H1 (cell line): ENCODE measurements around the gene TBC1D32. TPM values are rescaled to one million over a fixed set of nuclear protein-coding genes. Genes with fewer than 3 reads are reported as not detected.

Experiments
- CTCF ChIA-PET: fragments of 300-600 bp; sonication (Branson Sonifier 250); formaldehyde crosslinking; loops from one replicate; lab custom pipeline; 2021; ENCODE audit not compliant: partially characterized antibody; lab: Charles Lee
- POLR2A ChIA-PET: fragments of 300-600 bp; sonication (Branson Sonifier 250); formaldehyde crosslinking; loops from one replicate; lab custom pipeline; 2021; ENCODE audit warnings: inconsistent platforms; ENCODE audit not compliant: partially characterized antibody; lab: Charles Lee
- DNase-seq, 2 experiments: peaks; one replicate each; pipeline versions ENCODE4 v3.0.0 to v3.0.0-alpha.2; 2010 to 2022; ENCODE audit warnings: low spot score in 2 of 2, low read depth in 1 of 2, mixed read lengths in 1 of 2
- FAIRE-seq: peaks from 2 replicates; lab custom pipeline; 2011; peaks lifted over from hg19 to GRCh38; lab: Jason Lieb, UNC
- H2AFZ ChIP-seq: 2 replicates; pipeline ENCODE4 v1.8.1; 2012; ENCODE audit warnings: low read length, inconsistent platforms
- H2AK5ac ChIP-seq: 2 replicates; pipeline ENCODE4 v1.6.1; 2013; ENCODE audit warnings: low read depth, low read length
- H2BK120ac ChIP-seq: replicated peaks from 2 replicates; pipeline ENCODE3; 2013; ENCODE audit warnings: low read depth, low read length, inconsistent platforms
- H2BK12ac ChIP-seq: 2 replicates; pipeline ENCODE4 v1.6.1; 2013; ENCODE audit warnings: low read depth, low read length
- H2BK15ac ChIP-seq: 2 replicates; pipeline ENCODE4 v1.6.1; 2013; ENCODE audit warnings: low read length
- H2BK20ac ChIP-seq: 2 replicates; pipeline ENCODE4 v1.6.1; 2013; ENCODE audit warnings: low read length
- H2BK5ac ChIP-seq: 2 replicates; pipeline ENCODE4 v1.6.1; 2013; ENCODE audit warnings: low read depth, low read length
- H3K14ac ChIP-seq: 2 replicates; pipeline ENCODE4 v1.6.1; 2013; ENCODE audit warnings: inconsistent platforms; ENCODE audit not compliant: insufficient read length
- H3K18ac ChIP-seq: 2 replicates; pipeline ENCODE4 v1.6.1; 2013; ENCODE audit warnings: low read length; ENCODE audit errors: extremely low read depth
- H3K23ac ChIP-seq: 2 replicates; pipeline ENCODE4 v1.6.1; 2013; ENCODE audit warnings: inconsistent platforms; ENCODE audit not compliant: insufficient read length
- H3K23me2 ChIP-seq: 2 replicates; pipeline ENCODE4 v1.6.1; 2013; ENCODE audit warnings: low read depth, low read length
- H3K27ac ChIP-seq: 2 replicates; pipeline ENCODE4 v1.6.1; 2011; ENCODE audit warnings: low read depth, low read length, inconsistent platforms
- H3K27me3 ChIP-seq, 4 experiments: replicated peaks in 1 of 4; 1 replicate in 1 of 4; 2 replicates in 3 of 4; pipeline versions ENCODE4 v1.6.1 to v1.8.1; 2011 to 2013; ENCODE audit warnings: low read length in 3 of 4, mild to moderate bottlenecking in 3 of 4, inconsistent platforms in 2 of 4, mixed read lengths in 2 of 4, moderate library complexity in 1 of 4; ENCODE audit not compliant: control insufficient read depth in 3 of 4, insufficient read depth in 3 of 4; ENCODE audit errors: extremely low read depth in 1 of 4
- H3K36me3 ChIP-seq, 4 experiments: 2 replicates each; pipeline versions ENCODE4 v1.6.1 to v1.8.1; 2011 to 2013; ENCODE audit warnings: mild to moderate bottlenecking in 4 of 4, low read length in 3 of 4, moderate library complexity in 2 of 4, control low read depth in 1 of 4, inconsistent platforms in 1 of 4; ENCODE audit not compliant: insufficient read depth in 4 of 4, control insufficient read depth in 2 of 4
- H3K4ac ChIP-seq: replicated peaks from 2 replicates; pipeline ENCODE3; 2013; ENCODE audit warnings: low read length, low read depth, mixed read lengths, inconsistent platforms; ENCODE audit not compliant: insufficient read length
- H3K4me1 ChIP-seq, 4 experiments: replicated peaks in 1 of 4; 1 replicate in 1 of 4; 2 replicates in 3 of 4; pipeline versions ENCODE4 v1.6.1 to v1.8.1; 2011 to 2013; ENCODE audit warnings: low read length in 3 of 4, inconsistent platforms in 2 of 4, mixed read lengths in 1 of 4; ENCODE audit not compliant: insufficient read depth in 4 of 4, control insufficient read depth in 3 of 4
- H3K4me2 ChIP-seq, 2 experiments: 2 replicates each; pipeline versions ENCODE4 v1.6.1 to v1.8.1; 2011 to 2013; ENCODE audit warnings: low read depth in 2 of 2, low read length in 2 of 2, control low read depth in 1 of 2, inconsistent platforms in 1 of 2, mild to moderate bottlenecking in 1 of 2; ENCODE audit not compliant: insufficient read depth in 1 of 2
- H3K4me3 ChIP-seq, 4 experiments: fragments of 200-600, 300-600 bp in 1 of 4; sonication (generic), shearing (Covaris generic), sonication (Bioruptor Twin) in 1 of 4; 2 replicates each; pipeline versions ENCODE4 v1.5.1 to v1.8.1; 2011 to 2016; ENCODE audit warnings: low read length in 4 of 4, low read depth in 3 of 4, control low read depth in 2 of 4, inconsistent platforms in 2 of 4, mild to moderate bottlenecking in 2 of 4, mixed read lengths in 1 of 4, moderate library complexity in 1 of 4; ENCODE audit not compliant: insufficient read depth in 2 of 4; ENCODE audit errors: extremely low read depth in 1 of 4
- H3K56ac ChIP-seq: replicated peaks from 2 replicates; pipeline ENCODE3; 2013; ENCODE audit warnings: low read depth, mild to moderate bottlenecking, mixed read lengths, low read length, inconsistent platforms; ENCODE audit not compliant: insufficient read length
- H3K79me1 ChIP-seq: 2 replicates; pipeline ENCODE4 v1.6.1; 2013; ENCODE audit warnings: low read depth, low read length, control low read depth
- H3K79me2 ChIP-seq, 2 experiments: 2 replicates each; pipeline versions ENCODE4 v1.6.1 to v1.8.1; 2012 to 2013; ENCODE audit warnings: low read length in 2 of 2, mild to moderate bottlenecking in 2 of 2, inconsistent platforms in 1 of 2; ENCODE audit not compliant: insufficient read depth in 2 of 2, control insufficient read depth in 1 of 2
- H3K9ac ChIP-seq, 4 experiments: replicated peaks in 1 of 4; 1 replicate in 1 of 4; 2 replicates in 3 of 4; pipeline versions ENCODE4 v1.6.1 to v1.8.1; 2011 to 2013; ENCODE audit warnings: low read depth in 3 of 4, low read length in 3 of 4, control low read depth in 2 of 4, mild to moderate bottlenecking in 2 of 4, moderate library complexity in 2 of 4, inconsistent platforms in 1 of 4; ENCODE audit errors: extremely low read depth in 1 of 4
- H3K9me3 ChIP-seq, 2 experiments: 2 replicates each; pipeline versions ENCODE4 v1.6.1 to v1.8.1; 2012 to 2013; ENCODE audit warnings: mild to moderate bottlenecking in 2 of 2, moderate library complexity in 2 of 2, control low read depth in 1 of 2, inconsistent platforms in 1 of 2, low read depth in 1 of 2, low read length in 1 of 2, mixed read lengths in 1 of 2; ENCODE audit not compliant: insufficient read depth in 2 of 2
- H4K20me1 ChIP-seq, 2 experiments: replicated peaks in 1 of 2; 2 replicates each; pipeline versions ENCODE3 to v1.8.1; 2011 to 2013; ENCODE audit warnings: inconsistent platforms in 2 of 2, low read length in 2 of 2, mild to moderate bottlenecking in 1 of 2; ENCODE audit not compliant: insufficient read depth in 2 of 2, control insufficient read depth in 1 of 2
- H4K5ac ChIP-seq: 2 replicates; pipeline ENCODE4 v1.6.1; 2013; ENCODE audit warnings: low read length, low read depth, mixed read lengths, inconsistent platforms; ENCODE audit not compliant: insufficient read length
- H4K8ac ChIP-seq: 2 replicates; pipeline ENCODE4 v1.8.0; 2013; ENCODE audit warnings: mild to moderate bottlenecking, moderate library complexity, low read length, inconsistent platforms; ENCODE audit not compliant: insufficient read depth; ENCODE audit errors: extremely low read depth
- H4K91ac ChIP-seq: replicated peaks from 2 replicates; pipeline ENCODE3; 2013; ENCODE audit warnings: low read length, mixed read lengths, inconsistent platforms; ENCODE audit not compliant: insufficient read length
- CBX5 ChIP-seq: fragments of 300-800, 300-1000 bp; sonication (generic); IDR thresholded peaks from 2 replicates; pipeline ENCODE4 v1.7.1; 2016; ENCODE audit warnings: antibody characterized with exemption, low read length, low read depth
- CTBP2 ChIP-seq: IDR thresholded peaks from 2 replicates; pipeline ENCODE4 v1.7.0; 2011; ENCODE audit warnings: borderline replicate concordance, mild to moderate bottlenecking, moderate library complexity, mixed read lengths, low read length; ENCODE audit not compliant: insufficient read depth, insufficient read length
- EGR1 ChIP-seq: IDR thresholded peaks from 2 replicates; pipeline ENCODE4 v1.6.1; 2011; ENCODE audit warnings: low read depth, low read length, borderline replicate concordance
- WGBS, 2 experiments: shearing (Covaris generic) in 1 of 2; methylation state at CpG; one replicate each; pipeline versions ENCODE4 v1.1.6 to v1.1.7; 2013 to 2015; ENCODE audit warnings: low lambda C conversion rate in 2 of 2, mixed read lengths in 2 of 2, inconsistent platforms in 1 of 2, low coverage in 1 of 2, missing lambda C conversion rate in 1 of 2; ENCODE audit not compliant: insufficient replicate concordance in 2 of 2, insufficient coverage in 1 of 2, insufficient read length in 1 of 2; ENCODE audit errors: extremely low coverage in 1 of 2, missing lambda C conversion rate in 1 of 2; 5-methylcytosine and 5-hydroxymethylcytosine counted together
- polyA plus RNA-seq, 7 experiments: library from polyadenylated mRNA; depleted of rRNA in 3 of 7; stranded (reverse) in 5 of 7; unstranded in 2 of 7; fragments of >200 nt in 5 of 7; fragments of 200-250 nt in 2 of 7; gene quantifications; 1 replicate in 5 of 7; 2 replicates in 1 of 7; 4 replicates in 1 of 7; pipeline versions ENCODE4 v1.2.1 to v1.2.3, GENCODE V29; 2011 to 2013; ENCODE audit warnings: missing spikeins in 2 of 7, mixed read lengths in 2 of 7
- total RNA-seq: library from RNA; stranded (reverse); fragmentation: NEBNext Ultra II Directional; extraction: Animal tissue kit (Norgen Biotek cat#: 25700); gene quantifications from 2 replicates; pipeline ENCODE4 v1.2.1, GENCODE V29; 2021

Gene TBC1D32
- total and polyA plus RNA-seq, 2 of the 8 experiments (the other 6 are each of a cell fraction or from before 2014, with no cell fraction given) = 5.3 to 7.1 TPM

- H2AK5ac ChIP-seq = no peak overlapping the region
- no peak overlapping the region for H3K4me3 ChIP-seq
- no peaks in the 10 kb centered on the region for H3K79me2 ChIP-seq
- WGBS, 2 experiments = 93% methylated on average over 1 of the region's 1 CpG; no CpG with 5 or more reads in 1 of the 2 experiments
- no peak overlapping the region for H2BK5ac ChIP-seq
- no peak overlapping the region for H4K5ac ChIP-seq
- no peak overlapping the region for H3K9ac ChIP-seq
- H3K9me3 ChIP-seq = no peaks in the 10 kb centered on the region
- H2BK20ac ChIP-seq = no peak overlapping the region
- no peaks in the 10 kb centered on the region for H3K23me2 ChIP-seq
- TF ChIP-seq CTBP2 (no peak), EGR1 (no peak), CBX5 (no peak)
- no peak overlapping the region for H4K91ac ChIP-seq
- no peaks in the 10 kb centered on the region for H3K79me1 ChIP-seq
- H3K14ac ChIP-seq = no peak overlapping the region
- no peak for FAIRE-seq
- H3K4me2 ChIP-seq = no peak overlapping the region
- no peaks in the 10 kb centered on the region; a peak in 1 of 8 replicates for H3K36me3 ChIP-seq
- no peak overlapping the region for H2BK15ac ChIP-seq
- no peak overlapping the region for H2BK120ac ChIP-seq
- no peak overlapping the region for H4K8ac ChIP-seq
- no peaks in the 10 kb centered on the region for H4K20me1 ChIP-seq
- H3K27me3 ChIP-seq = no peaks in the 10 kb centered on the region
- POLR2A ChIA-PET = no interaction called here
- no peak overlapping the region for H3K18ac ChIP-seq
- no peak for DNase-seq
- H2BK12ac ChIP-seq = no peak overlapping the region
- H3K23ac ChIP-seq = no peak overlapping the region
- no peak overlapping the region for H3K27ac ChIP-seq
- H3K4me1 ChIP-seq = no peaks in the 10 kb centered on the region
- no peak overlapping the region for H2AFZ ChIP-seq
- no peak overlapping the region for H3K4ac ChIP-seq
- no peak overlapping the region for H3K56ac ChIP-seq
- CTCF ChIA-PET = interaction anchor here (1.0 kb wide), 2 partner anchors 9 to 13 kb away, joined by 3 read pairs; no protein-coding TSS in a partner anchor
Observed at GRCh38 chr6:121310495-121310894, 23.8 kb downstream of the TBC1D32 start.
